OCI-LY3 (cell line): ENCODE data around the gene FYN.

Experiments
- CTCF ChIP-seq: fragments of 200-600, 300-600 bp; sonication (generic); IDR thresholded peaks from 2 replicates; pipeline ENCODE4 v1.5.1; 2014; ENCODE audit warnings: antibody characterized with exemption, low read length, low read depth
- EZH2phosphoT487 ChIP-seq: fragments of 200-600 bp; shearing (Covaris generic); IDR thresholded peaks from 2 replicates; pipeline ENCODE4 v1.6.1; 2018; ENCODE audit warnings: antibody characterized with exemption, mixed run types, low read depth

DNA sequence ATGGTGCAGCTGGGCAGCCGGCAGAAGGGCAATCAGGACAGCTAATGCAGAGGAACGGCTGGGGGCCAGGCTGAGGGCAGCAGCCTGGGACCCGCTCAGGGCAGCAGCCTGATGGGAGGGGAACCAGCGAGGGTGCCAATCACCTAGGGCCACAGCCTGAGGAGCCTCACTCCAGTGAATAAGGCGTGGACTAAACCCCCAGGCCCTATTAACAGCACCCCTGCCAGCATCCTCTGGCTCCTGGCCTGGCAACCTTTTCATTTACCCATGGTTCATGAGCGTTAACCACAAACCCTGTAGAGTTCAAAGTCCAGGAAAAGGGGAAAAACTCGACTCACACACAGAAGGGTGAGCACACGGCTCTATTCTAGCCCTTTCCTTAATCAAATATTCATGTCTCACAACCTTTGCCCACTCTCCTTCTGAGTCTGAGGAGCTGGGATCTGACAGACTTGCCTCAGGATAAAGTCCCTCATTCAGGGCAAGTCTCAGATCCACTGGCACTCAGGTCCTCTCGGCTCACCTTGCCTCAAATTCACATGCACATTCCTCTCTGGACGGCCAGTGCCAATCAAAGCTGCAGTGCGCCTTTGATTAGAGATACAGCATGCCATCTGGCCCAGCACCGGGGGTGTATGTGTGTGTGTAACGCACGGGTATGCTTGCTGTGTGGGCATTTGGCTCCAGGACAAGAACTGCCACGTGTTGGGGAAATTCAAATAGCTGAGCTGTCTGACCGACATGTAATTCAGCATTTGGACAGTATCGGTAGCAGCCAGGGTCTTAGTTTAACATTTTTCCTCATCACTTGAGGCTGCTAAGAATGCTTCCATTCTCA is 180.7 kb downstream of the FYN start:
- TF ChIP-seq CTCF: no peak
- no peak for TF ChIP-seq EZH2phosphoT487
